ENCODE data around the gene ACBD6. TPM values are rescaled to one million over a fixed set of nuclear protein-coding genes. Genes with fewer than 3 reads are reported as not detected.
"Not testable (repeated sequence)": the region's sequence is repeated elsewhere in the genome, so short reads cannot be mapped to it uniquely, and the experiment has no call there.

The ACBD6 gene
- total RNA-seq, 3 donors from 2014 or later (not counting 1 experiment from before 2014, with no cell fraction given), result 29.8 to 47.3 (median 41.9) TPM

- ATAC-seq (no peak), DNase-seq (no peak)
- peaks cover 7% of the 10 kb centered on the region for H3K36me3 Mint-ChIP-seq
- Histone ChIP-seq H3K27me3 (ENCODE audit: control insufficient read depth, insufficient read depth, low read length) (no peaks in the 10 kb centered on the region), H3K27ac (ENCODE audit: low read length) (no peak overlapping the region), H3K36me3 (ENCODE audit: control insufficient read depth, insufficient read depth, low read length) (no peaks in the 10 kb centered on the region), H3K4me1 (ENCODE audit: control insufficient read depth, insufficient read depth, low read length) (no peaks in the 10 kb centered on the region), H3K9me3 (ENCODE audit: control insufficient read depth, insufficient read depth, low read length) (no peaks in the 10 kb centered on the region), H3K4me3 (ENCODE audit: low read length) (no peak overlapping the region)
- no peaks in the 10 kb centered on the region for H3K27me3 Mint-ChIP-seq (ENCODE audit: low read depth in 2 of 2)
- intact Hi-C loops (cut with micrococcal nuclease), result no loop called here
- H3K27ac Mint-ChIP-seq, result no peak overlapping the region
- no peak for TF ChIP-seq CTCF (IDR thresholded peaks at IDR 0.05)
- H3K4me1 Mint-ChIP-seq, result peaks cover 11 to 26% of the 10 kb centered on the region in 2 donors
- H3K9me3 Mint-ChIP-seq, result peaks cover 0 to 2% of the 10 kb centered on the region in 2 donors
- H3K4me3 Mint-ChIP-seq, result no peak overlapping the region
Measured at GRCh38 chr1:180425952-180426351, 76.4 kb downstream of the ACBD6 start.

- WGBS (ENCODE audit: insufficient coverage), result 69% methylated on average over 2 of the region's 3 CpGs
- Histone ChIP-seq H3K27ac (ENCODE audit: low read length) (no peak overlapping the region), H3K27me3 (ENCODE audit: control insufficient read depth, insufficient read depth, low read length) (no peaks in the 10 kb centered on the region), H3K36me3 (ENCODE audit: control insufficient read depth, insufficient read depth, low read length) (no peaks in the 10 kb centered on the region), H3K4me3 (ENCODE audit: low read length) (no peak overlapping the region), H3K9me3 (ENCODE audit: control insufficient read depth, insufficient read depth, low read length) (no peaks in the 10 kb centered on the region), H3K4me1 (ENCODE audit: control insufficient read depth, insufficient read depth, low read length) (no peaks in the 10 kb centered on the region)
- Mint-ChIP-seq H3K4me3 (no peak overlapping the region), H3K9me3 (peaks cover 0 to 2% of the 10 kb centered on the region in 2 donors), H3K27ac (no peak overlapping the region), H3K4me1 (peaks cover 6 to 35% of the 10 kb centered on the region in 2 donors), H3K36me3 (peaks cover 7% of the 10 kb centered on the region), H3K27me3 (ENCODE audit: low read depth in 2 of 2) (no peaks in the 10 kb centered on the region)
- DNase-seq (no peak), ATAC-seq (no peak)
- intact Hi-C loops (cut with micrococcal nuclease), result no loop called here
- TF ChIP-seq CTCF (IDR thresholded peaks at IDR 0.05), result no peak
Measured at GRCh38 chr1:180424848-180425457, 77.4 kb downstream of the ACBD6 start.

- no peak overlapping the region for H3K4me3 ChIP-seq (ENCODE audit: low read length)
- TF ChIP-seq CTCF (IDR thresholded peaks at IDR 0.05), result no peak
- H3K4me1 ChIP-seq (ENCODE audit: control insufficient read depth, insufficient read depth, low read length), result no peaks in the 10 kb centered on the region
- no peak overlapping the region for H3K27ac ChIP-seq (ENCODE audit: low read length)
- intact Hi-C loops (cut with micrococcal nuclease), result no loop called here
- H3K4me3 Mint-ChIP-seq, result no peak overlapping the region
- WGBS (ENCODE audit: insufficient coverage), result 84% methylated on average over 1 of the region's 1 CpG
- H3K36me3 ChIP-seq (ENCODE audit: control insufficient read depth, insufficient read depth, low read length), result no peaks in the 10 kb centered on the region
- ATAC-seq (no peak), DNase-seq (no peak)
- peaks cover 8% of the 10 kb centered on the region for H3K36me3 Mint-ChIP-seq
- no peak overlapping the region for H3K27ac Mint-ChIP-seq
- peaks cover 0 to 2% of the 10 kb centered on the region in 2 donors for H3K9me3 Mint-ChIP-seq
- no peaks in the 10 kb centered on the region for H3K9me3 ChIP-seq (ENCODE audit: control insufficient read depth, insufficient read depth, low read length)
- no peaks in the 10 kb centered on the region for H3K27me3 ChIP-seq (ENCODE audit: control insufficient read depth, insufficient read depth, low read length)
- no peaks in the 10 kb centered on the region for H3K27me3 Mint-ChIP-seq (ENCODE audit: low read depth in 2 of 2)
- H3K4me1 Mint-ChIP-seq, result peaks cover 6 to 30% of the 10 kb centered on the region in 2 donors
Measured at GRCh38 chr1:180421614-180422013, 80.8 kb downstream of the ACBD6 start.

DNA sequence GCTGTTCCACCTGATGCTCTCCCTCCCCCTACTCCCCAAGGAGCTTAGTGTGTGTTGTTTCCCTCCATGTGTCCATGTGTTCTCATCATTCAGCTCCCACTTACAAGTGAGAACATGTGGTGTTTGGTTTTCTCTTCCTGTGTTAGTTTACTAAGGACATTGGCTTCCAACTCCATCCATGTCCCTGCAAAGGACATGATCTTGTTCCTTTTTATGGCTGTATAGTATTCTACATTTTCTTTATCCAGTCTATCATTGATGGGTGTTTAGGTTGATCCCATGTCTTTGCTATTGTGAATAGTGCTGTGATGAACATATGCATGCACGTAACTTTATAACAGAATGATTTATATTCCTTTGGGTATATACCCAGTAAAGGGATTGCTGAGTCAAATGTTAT, 81.2 kb downstream of the ACBD6 start:
- H3K27ac Mint-ChIP-seq; H3K4me1 ChIP-seq (ENCODE audit: control insufficient read depth, insufficient read depth, low read length); ATAC-seq; H3K27me3 Mint-ChIP-seq (ENCODE audit: low read depth in 2 of 2); H3K9me3 ChIP-seq (ENCODE audit: control insufficient read depth, insufficient read depth, low read length); intact Hi-C loops (cut with micrococcal nuclease); H3K4me3 ChIP-seq (ENCODE audit: low read length); DNase-seq; H3K9me3 Mint-ChIP-seq; H3K4me3 Mint-ChIP-seq; H3K27me3 ChIP-seq (ENCODE audit: control insufficient read depth, insufficient read depth, low read length); H3K27ac ChIP-seq (ENCODE audit: low read length); H3K36me3 ChIP-seq (ENCODE audit: control insufficient read depth, insufficient read depth, low read length): not testable (repeated sequence)
- WGBS (ENCODE audit: insufficient coverage), result 83% methylated on average over 1 of the region's 1 CpG
- peaks cover 13% of the 10 kb centered on the region for H3K36me3 Mint-ChIP-seq
- H3K4me1 Mint-ChIP-seq, result peaks cover 6 to 26% of the 10 kb centered on the region in 2 donors
